ENCODE results near the gene GLIS1.

GLIS1 gene

DNA sequence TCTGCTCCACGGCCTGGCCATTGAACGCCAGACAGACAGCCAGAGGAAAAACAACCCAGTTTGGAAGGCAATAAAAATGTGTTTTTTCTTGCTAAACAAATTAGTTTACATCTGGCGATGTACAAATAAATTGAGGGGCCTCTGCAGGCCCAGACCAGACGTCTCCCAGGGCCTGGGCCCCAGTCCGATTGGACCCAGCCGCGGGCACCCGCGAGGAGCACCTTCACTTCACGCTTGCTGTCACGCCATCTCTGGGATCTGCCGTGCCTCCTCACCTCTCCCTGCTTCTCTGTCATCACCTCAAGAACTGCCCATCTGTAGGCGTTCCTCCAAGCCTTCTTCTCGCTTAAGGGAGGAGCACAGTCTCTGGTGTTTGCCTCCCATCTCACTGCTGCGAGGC is 61.5 kb downstream of the GLIS1 start:
- DNase-seq: no peak

DNA sequence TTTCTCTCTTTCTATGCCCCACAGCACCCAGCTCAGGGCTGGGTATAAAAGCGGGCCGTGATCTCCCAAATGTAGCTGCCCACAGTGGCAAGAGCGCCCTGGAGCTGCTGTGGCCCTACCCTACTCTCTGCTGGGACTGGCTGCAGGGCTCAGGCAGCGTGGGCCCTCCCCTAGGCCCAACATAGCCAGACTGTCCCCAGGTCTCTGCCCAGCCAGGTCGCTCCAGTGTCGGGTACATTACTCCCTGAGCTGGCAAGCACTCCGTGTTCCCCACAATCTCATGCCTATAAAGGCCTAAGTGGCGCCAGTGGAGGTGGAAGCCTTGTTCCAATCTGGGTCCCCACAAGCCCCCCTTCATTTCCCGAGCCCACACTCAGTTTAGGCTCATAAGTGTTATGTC is 66.2 kb downstream of the GLIS1 start:
- DNase-seq: no peak

DNA sequence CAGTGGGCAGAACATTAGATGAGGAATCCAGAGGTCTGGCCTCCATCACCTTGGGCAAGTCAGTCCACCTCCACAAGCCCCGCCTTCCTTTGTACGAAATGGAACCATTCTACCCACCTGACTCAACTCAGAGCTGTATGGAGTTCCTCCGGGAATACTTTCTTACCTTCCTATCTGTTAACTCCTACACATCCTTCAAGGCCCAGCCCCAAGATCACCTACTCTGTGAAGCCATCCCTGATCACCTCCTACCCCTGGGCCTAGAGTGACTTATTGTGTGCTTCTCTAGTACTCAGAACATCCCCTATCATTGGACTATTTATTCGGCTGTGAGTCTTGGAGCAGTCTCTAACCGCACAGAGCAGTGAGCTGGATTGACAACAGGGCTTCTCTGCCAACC is 66.7 kb downstream of the GLIS1 start:
- DNase-seq: no peak

DNA sequence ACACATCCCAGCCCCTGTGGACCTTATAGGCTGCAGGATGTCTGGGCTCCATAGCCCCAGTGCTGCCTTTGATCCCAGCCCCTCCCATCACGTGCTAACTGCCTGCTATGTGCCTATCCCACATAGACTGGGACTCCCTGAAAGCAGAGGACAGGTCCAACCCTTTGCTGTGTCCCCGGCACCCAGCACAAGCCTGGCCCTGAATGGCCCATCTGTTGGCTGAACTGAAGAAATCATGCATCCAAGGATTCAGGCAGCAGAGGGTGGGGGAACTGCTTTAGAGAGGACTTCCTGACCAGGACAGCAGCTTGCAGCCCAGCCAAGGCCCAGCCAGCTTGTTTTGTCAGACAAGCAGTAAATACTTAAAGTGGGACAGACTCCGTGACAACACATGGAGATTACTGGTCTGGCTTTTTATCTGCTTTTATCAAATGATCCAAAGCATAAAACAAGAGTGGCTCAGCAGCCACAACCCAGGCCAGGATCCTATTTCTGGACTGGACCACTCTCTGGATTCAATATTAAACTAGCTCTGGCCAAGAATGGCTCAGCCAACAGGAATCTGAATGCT is 69.3 kb downstream of the GLIS1 start:
- DNase-seq: no peak

DNA sequence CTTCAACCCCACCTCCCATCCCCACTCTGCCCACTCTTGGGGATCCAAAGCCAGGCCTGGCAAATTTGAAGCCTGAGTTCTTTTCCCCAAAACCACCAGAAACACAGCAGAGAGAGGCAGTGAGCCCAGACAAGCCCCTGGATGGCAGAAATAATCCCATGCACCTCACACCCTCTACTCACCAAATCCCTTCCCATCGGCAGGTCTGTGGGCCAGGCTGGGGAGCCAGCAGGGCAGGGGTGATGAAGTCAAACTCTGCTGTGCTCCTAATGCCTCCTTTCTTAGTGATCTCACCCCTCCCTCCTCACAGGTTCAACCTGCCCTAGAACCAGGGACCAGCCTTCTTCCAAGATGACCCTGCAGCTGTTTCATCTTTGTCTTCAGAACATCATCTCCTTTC is 72.4 kb downstream of the GLIS1 start:
- no peak for DNase-seq

DNA sequence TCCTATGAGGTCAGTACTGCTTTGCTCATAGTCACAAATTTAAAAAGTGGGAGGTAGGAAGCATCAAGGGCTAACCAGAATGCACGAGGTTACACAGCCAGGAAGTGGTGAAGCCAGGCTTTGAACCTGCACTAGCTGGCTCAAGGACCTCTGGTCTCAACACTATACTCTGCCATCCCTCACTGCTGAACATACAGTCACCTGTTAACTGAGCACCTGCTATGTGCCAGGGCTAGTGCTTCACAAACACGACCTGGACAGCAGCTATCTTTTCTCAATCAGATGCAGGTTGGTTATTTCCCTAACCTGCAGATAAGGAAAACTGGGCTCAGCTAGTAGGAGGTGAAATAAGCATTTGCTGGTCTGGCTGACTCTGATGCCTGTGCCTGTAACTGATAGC is 73.0 kb downstream of the GLIS1 start:
- DNase-seq: no peak

DNA sequence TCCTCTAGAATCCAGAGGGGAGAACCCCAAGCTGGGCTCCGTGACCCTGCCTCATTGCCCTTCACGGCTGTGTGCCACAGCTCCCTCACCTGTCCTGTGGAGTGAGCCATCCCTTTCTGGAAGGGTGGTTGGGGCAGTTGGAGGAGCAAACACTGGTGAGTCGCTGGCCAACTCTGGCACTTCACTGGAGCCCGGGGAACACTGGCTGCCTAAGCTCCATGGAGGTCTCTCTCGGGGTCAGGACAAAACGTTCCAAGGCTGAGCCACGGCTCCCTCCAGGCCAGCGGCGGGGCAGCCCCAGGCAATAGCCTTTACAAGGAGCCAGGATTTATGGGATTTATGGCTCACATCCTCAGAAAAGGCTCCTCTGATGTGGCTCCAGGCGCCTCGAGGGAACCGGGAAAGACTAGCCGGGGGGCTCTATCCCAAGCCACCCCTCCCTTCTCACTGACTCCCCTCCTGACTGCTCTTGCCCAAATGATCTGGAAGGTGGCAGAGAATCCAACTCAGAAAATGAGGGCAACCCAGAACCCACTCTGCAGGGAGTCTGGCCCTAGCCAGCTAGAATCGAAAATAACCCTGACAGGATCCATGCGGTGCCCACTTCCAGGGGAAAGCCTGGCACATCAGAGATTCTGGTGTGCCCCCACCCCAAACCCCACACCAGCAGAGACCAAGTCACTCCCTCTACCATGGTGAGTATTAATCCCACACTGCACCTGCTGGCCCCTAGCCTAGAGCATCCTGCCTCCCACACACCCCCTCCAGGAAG is 75.2 kb downstream of the GLIS1 start:
- DNase-seq: no peak

DNA sequence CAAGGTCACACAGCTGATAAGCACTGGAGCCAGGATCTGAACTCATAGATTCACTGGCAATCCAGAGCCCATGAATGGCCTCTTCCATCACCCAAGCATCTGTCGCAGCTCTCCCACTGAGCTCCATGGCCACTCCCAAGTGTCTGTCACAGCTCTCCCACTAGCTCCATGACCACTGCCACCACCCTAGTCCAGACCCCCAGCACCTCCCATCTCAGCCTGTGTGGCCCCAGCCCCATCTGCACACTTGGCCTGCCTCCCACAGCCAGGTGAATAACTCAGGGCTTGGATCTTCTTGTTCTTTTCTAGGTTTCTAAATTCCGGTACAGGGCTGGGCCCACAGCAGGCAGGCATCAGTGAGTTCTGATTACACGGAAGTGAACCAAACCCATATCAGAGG is 76.0 kb downstream of the GLIS1 start:
- no peak for DNase-seq

DNA sequence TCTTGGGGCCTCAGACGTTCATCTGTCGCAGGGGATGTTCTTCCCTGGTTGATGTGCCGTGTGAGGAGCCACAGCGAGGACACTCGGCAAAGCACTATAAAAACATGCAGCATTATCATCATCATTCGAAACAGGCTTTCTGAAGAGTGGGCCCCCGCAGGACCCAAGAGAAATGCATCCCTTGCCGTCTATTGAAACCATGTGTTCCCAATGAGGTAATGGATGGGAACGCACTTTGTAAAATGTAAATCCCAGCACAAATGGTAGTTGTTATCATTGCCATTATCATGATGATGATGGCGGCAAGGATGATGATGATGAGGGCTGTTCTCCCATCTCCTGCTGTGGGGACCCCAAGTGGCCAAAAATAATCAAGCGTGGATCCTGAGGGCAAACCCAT is 76.8 kb downstream of the GLIS1 start:
- no peak for DNase-seq

DNA sequence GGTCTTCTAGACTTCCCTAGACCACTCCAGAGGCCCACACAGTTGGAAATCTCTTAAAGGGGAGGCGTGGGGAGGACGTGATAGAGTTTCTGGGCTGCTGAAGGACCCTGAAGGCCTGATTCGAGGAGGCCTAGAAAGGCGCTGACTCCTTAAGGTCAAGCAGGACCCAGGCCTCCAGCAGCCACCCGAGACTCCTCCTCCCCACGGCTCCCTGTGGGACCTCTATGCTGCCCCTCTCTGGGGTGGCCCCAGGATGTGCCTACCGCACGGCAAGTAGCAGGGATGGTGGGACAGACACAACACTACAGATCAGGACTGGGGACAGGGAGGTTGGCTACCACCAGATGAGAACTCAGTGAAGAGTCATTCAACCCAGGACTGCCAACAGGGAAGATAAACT is 77.5 kb downstream of the GLIS1 start:
- no peak for DNase-seq

DNA sequence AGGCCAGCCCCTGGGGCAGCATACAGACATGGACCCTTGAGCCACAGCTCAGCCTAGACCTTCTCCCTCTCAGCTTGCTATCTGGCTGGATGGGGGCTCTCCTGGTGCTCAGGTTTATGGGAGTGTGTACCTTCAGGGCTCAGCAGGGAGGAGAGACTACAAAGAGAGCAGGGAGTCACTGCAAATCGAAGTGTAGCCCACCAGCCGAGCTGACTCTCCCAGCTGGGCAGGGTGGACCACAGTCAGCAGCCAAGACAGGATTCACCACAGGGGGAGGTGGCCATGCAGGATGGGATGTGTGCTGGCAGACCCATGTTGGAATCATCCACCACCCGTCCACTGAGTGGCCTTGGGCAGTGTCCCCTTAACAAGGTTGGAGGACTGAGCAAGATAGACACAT is 78.3 kb downstream of the GLIS1 start:
- DNase-seq: no peak

DNA sequence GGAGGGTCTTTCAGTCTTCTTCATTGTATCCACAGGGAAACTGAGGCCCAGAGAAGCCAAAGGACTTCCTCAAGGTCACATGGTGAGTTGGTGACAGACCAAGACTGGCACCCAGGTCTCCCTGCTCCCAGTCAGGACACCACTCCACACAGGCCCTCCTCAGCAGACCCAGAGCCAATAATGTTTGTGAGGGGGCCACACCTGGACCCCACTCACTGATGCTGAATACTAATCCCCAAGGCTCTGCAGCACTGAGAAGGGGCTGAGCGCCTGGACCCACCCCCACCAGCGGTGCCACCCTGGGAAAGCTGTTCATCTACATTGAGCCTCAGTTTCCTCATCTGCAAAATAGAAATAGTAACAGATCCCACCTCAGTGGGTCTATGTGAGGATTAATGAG is 79.5 kb downstream of the GLIS1 start:
- no peak for DNase-seq

DNA sequence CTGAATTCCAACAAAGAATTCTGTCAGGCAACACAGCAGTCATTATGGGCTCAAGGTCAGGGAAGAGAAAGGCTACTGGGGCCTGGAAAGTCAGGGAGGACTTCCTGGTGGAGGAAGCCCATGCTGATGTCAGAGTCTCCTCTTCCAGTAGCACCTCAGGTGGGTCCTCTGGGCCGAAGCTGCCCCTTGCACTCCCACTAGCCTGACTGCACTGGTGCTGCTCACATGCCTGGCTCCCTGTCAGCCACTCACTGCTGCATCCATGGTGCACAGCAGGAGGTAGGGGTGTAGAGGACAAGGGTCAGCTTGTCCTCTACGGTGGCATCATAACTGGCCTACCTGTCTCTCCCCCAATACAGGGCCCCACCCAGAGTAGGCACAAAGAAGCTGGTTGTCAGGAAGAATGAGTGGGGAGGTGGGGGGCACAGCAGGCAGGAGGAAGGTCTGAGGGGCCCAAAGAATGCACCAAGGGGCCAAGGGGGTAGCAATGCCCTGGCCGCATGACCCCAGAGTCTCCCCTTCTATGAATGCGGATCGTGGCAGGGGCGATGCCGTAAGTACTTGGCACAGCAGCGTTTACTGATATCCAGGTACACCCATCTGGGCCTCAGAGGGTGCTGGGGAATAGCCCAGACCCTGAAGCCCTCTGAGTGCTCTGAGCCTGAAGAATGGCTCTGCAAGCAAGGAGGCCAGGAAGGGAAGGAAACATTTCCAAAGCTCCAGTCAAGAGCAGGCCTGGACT is 80.3 kb downstream of the GLIS1 start:
- no peak for DNase-seq

DNA sequence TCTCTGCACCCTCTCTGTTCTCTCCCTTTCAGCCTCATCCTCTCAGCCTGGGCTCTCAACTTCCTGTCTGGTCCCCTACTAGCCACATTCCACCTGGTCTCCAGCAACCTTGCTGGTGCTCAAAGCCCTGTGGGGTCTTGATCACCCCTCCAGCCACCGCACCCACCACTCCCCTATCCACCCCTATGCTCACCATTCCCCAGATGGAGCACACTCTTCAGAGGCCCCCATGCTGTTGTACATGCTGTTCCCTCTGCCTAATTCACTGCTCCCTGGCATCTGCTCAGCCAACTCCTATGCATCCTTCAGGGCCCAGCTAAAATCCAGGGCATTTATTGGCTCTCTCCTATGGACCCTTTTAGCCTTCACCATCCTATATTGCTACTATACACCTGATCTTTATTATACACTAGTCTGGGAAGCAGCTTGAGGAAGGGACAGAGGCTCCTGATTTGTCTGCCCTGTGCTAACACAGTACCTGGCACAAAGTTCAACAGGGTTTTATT is 81.0 kb downstream of the GLIS1 start:
- no peak for DNase-seq

DNA sequence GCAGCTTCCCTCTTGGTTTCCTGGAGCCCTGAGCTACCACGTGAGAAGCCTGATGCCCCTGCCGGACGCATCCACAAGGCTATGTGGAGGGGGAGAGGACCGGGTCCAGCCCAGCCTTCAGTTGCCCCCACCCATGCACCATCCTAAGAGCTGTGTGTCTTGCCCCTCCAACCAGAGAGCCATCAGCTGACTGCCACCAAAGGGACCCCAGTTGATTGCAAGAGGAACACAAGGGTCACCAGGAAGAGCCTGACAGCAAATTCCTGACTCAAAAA is 81.5 kb downstream of the GLIS1 start:
- DNase-seq: no peak

DNA sequence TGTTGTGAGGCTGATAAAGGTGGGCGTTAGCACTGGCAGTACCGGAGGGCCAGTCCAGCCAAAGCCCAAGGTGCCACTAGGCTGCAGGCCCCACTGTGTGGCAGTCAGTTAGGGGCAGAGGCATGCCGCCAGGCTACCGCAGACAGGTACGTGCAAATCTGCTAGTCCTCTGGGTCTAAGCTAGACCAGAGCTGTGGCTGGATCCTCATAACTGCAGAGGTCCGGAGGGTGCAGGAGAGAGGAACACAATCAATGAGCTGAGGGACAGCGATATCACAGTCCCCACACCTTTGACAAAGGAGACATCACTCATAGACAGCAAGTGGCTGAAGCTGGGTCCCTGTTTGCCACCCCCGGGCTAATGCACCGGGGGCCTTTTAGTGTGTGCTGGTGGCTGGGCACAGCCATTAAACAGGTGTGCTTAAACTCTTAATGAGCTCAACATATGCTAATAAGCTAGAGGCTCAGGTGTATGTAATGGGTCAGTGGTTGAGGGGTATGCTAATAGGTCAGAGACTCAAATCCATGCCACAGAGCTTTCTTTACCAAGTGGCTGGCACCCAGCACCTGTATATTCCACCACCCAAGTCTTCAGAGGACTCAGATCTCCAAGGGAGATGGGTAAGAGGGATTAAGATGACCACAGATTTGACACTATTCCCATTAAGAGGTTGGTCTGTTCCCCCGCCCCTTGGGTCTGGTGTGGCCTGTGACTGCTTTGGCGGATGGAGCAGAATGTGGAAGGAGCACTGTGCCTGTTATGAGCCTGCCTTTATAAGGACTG is 82.0 kb downstream of the GLIS1 start:
- no peak for DNase-seq

DNA sequence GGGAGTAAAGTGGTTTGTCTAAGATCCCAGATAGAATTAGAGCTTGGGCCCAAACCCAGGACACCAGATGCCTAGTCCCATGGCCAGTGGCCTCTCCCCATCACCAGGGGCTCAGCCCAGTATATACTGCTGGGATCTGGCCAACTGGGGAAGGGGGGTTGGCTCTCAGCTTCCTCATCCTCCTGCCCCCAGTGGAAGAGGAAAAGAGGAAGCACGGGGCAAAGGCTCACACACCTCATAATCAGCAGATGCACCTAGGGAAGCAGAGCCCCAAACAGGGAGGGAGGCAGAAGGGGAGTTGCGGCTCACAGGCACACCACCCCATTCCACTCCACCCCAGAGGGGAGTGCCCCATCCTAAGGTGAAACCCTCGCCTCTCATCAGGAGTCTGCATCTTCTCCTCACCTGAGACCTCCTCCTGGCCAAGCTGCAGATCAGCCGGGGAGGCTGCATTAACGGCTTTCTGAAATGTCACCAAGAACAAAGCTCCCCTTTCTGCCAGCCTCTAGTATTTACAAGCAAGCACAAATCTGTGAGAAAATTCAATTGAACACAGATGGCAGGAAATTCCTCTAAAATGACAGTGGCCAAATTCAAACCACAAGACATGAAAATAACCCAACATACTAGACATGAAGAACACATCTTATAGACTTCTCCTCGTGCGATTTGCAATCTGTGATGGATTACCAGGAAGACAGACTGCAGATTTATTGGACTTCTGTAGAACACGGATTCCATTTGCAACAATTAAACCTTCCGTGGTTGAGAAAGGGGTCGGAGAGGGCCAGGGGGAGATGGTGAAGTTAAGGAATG is 82.8 kb downstream of the GLIS1 start:
- no peak for DNase-seq

DNA sequence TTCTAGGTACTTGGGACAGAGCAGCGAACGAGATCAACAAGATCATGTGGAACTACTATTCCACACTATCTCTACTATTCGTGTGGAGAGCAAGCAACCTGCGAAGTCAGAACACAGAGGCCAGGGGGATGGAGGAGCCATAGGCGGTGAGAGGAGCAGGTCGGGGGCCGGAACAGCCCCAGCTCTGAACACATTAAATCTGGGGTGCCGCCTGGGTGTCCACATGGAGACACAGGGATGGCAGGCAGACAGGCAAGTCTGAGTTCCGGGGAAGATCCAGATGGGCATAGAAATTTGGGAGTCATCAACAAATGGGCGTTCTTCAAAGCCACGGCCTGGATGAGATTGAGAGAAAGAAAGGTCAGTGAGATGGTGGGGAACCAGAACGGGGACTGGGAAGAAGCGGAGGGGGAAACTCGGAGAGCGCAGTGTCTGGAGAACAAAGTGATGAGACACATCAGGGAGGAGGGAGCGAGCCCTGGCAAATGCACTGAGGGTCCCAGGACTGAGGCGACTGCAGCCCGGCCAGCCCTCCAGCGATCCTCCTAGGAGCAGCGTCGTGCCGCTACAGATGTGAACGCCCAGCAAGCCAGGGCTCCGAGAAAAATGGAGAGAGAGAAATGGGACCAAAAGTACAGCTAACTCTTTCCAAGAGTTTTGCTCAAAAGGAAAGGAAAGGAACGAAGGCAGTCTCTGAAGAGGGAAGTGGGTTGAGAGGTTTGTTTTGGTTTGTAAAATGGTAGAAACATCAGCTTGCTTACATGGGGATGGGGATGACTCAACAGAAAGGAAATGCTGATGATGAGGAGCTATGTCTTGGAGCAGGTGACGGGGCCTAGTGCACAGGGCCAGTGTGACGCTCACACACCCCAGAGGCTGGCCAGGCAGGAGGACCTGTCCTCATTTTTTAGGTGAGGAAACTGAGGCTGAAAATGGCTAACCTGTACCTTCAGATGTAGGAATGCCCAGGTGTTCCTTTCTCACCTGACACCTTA is 84.5 kb downstream of the GLIS1 start:
- no peak for DNase-seq

DNA sequence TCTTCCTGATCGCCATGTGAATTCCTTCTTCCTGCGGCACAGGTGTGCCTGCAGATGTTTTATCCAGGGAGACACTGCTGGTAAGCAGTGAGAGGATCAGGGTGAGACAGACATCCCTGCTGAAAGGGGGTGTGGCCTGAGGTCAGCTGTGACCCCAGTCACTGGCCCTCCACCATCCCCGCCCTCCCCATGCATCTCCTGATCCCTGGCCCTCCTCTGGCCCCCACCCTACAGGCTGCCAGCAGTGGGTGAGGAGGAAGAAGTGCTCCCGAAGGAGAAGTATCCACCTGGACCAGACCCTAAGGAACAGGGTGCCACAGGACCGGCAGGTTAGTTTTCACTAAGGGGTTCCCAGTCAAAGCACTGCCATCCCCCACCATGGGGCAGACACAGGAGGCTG is 85.3 kb downstream of the GLIS1 start:
- no peak for DNase-seq

DNA sequence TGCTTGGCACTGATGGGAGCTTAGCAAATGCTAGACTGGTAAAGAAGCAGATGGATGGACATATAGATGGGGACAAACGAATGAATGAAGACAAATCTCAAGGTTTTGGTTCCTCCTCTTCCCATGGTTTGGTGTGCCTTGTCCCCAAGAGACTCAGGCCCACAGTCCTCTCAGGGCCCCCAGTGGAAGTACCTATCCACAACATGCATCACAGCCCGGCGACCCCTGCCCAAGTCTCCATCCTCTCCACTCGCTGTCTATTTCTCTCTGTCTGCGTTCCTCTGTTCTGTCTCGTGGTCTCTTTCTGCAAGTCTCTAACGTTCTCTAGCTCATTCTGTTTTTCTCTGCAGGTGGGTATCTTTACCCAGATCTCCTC is 85.8 kb downstream of the GLIS1 start:
- no peak for DNase-seq

DNA sequence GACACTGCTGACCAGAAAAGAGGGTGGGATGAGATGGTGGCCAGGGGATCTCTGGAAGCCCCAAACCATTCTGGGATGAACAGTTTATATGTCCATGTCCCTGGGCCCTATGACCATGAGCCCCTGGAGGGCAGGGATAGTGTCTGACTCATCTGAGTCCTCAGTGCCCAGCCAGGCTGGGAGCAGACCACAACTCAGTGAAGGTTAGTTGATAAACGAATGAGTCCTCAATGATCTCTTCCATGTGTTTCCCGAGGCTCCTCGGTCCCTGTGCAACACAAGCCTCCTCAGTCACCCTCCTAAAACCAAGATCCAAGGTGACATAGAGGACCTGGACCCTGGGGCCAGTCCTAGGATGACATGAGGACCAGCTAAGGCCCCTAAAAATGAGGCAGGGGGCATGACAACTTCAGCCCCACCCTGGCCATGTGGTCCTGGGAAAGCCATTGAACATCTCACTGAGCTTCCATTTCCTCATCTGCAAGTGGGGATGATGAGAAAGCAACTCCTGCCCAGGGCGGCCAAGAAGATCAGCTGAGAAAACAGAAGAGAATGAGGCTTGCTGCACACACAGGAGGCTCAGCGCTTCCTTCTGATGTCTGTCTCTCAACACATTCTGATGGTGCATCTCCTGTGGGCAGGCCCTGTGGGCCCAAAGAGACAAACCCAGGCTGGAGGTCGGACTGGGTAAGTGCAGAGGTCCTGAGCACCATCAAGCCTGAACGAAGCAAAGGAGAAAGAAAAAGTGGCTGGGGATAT is 86.3 kb downstream of the GLIS1 start:
- DNase-seq: no peak

All from hippocampal formation (tissue), 2 donors.